ENCODE results near the gene NRP2. TPM values are rescaled to one million over a fixed set of nuclear protein-coding genes. Genes with fewer than 3 reads are reported as not detected.

NRP2 gene
- total RNA-seq, 2 donors from 2014 or later: 2.5 to 2.6 TPM

- no peaks in the 10 kb centered on the region for H3K9me3 Mint-ChIP-seq
- H3K4me1 Mint-ChIP-seq (ENCODE audit: low read depth): peaks cover 19% of the 10 kb centered on the region
- peaks cover 45% of the 10 kb centered on the region for H3K27me3 Mint-ChIP-seq (ENCODE audit: low read depth)
- DNase-seq (peak; percentile 49 to 51), ATAC-seq (replicated peaks in 1 of 2) (no peak)
- no peak overlapping the region for H3K4me3 Mint-ChIP-seq
- H3K27ac Mint-ChIP-seq: no peak overlapping the region
- no peaks in the 10 kb centered on the region for H3K36me3 Mint-ChIP-seq (ENCODE audit: insufficient read depth in 2 of 2)
These were observed 84.6 kb downstream of the NRP2 start for GRCh38 chr2:205766779-205767359.

- H3K4me1 Mint-ChIP-seq (ENCODE audit: low read depth): peaks cover 19% of the 10 kb centered on the region
- no peaks in the 10 kb centered on the region for H3K9me3 Mint-ChIP-seq
- H3K27ac Mint-ChIP-seq: no peak overlapping the region
- DNase-seq (no peak), ATAC-seq (replicated peaks in 1 of 2) (no peak)
- H3K27me3 Mint-ChIP-seq (ENCODE audit: low read depth): peaks cover 38% of the 10 kb centered on the region
- H3K36me3 Mint-ChIP-seq (ENCODE audit: insufficient read depth in 2 of 2): no peaks in the 10 kb centered on the region
- no peak overlapping the region for H3K4me3 Mint-ChIP-seq
These were observed 85.3 kb downstream of the NRP2 start for GRCh38 chr2:205767617-205768016.

GRCh38 chr2:205768341-205768740 lies 86.0 kb downstream of the NRP2 start:
- H3K27ac Mint-ChIP-seq: no peak overlapping the region
- H3K36me3 Mint-ChIP-seq (ENCODE audit: insufficient read depth in 2 of 2): no peaks in the 10 kb centered on the region
- H3K4me1 Mint-ChIP-seq (ENCODE audit: low read depth): peaks cover 19% of the 10 kb centered on the region
- peaks cover 35% of the 10 kb centered on the region for H3K27me3 Mint-ChIP-seq (ENCODE audit: low read depth)
- ATAC-seq (replicated peaks in 1 of 2) (no peak), DNase-seq (no peak)
- no peak overlapping the region for H3K4me3 Mint-ChIP-seq
- H3K9me3 Mint-ChIP-seq: no peaks in the 10 kb centered on the region

GRCh38 chr2:205768815-205769494 lies 86.7 kb downstream of the NRP2 start:
- ATAC-seq (replicated peaks in 1 of 2): no peak
- Mint-ChIP-seq H3K36me3 (ENCODE audit: insufficient read depth in 2 of 2) (no peaks in the 10 kb centered on the region), H3K27me3 (ENCODE audit: low read depth) (peaks cover 40% of the 10 kb centered on the region), H3K4me1 (ENCODE audit: low read depth) (peaks cover 19% of the 10 kb centered on the region), H3K4me3 (no peak overlapping the region), H3K27ac (no peak overlapping the region), H3K9me3 (no peaks in the 10 kb centered on the region)
- DNase-seq: no peak

- no peaks in the 10 kb centered on the region for H3K36me3 Mint-ChIP-seq (ENCODE audit: insufficient read depth in 2 of 2)
- H3K4me1 Mint-ChIP-seq (ENCODE audit: low read depth): peaks cover 19% of the 10 kb centered on the region
- H3K27me3 Mint-ChIP-seq (ENCODE audit: low read depth): peaks cover 45% of the 10 kb centered on the region
- ATAC-seq (replicated peaks in 1 of 2) (peak in 1 of 2 donors; percentile 24), DNase-seq (no peak)
- H3K27ac Mint-ChIP-seq: no peak overlapping the region
- peak overlapping the region; percentile 30 to 45 for H3K4me3 Mint-ChIP-seq
- H3K9me3 Mint-ChIP-seq: no peaks in the 10 kb centered on the region
These were observed 87.2 kb downstream of the NRP2 start for GRCh38 chr2:205769495-205769850.

- no peak for ATAC-seq (replicated peaks in 1 of 2)
- H3K27ac Mint-ChIP-seq: no peak overlapping the region
- DNase-seq: no peak
- no peaks in the 10 kb centered on the region for H3K36me3 Mint-ChIP-seq (ENCODE audit: insufficient read depth in 2 of 2)
- H3K4me1 Mint-ChIP-seq (ENCODE audit: low read depth): peaks cover 19% of the 10 kb centered on the region
- no peaks in the 10 kb centered on the region for H3K9me3 Mint-ChIP-seq
- H3K4me3 Mint-ChIP-seq: no peak overlapping the region
- peaks cover 46% of the 10 kb centered on the region for H3K27me3 Mint-ChIP-seq (ENCODE audit: low read depth)
These were observed 87.6 kb downstream of the NRP2 start for GRCh38 chr2:205769879-205770278.

GRCh38 chr2:205770577-205770976 lies 88.3 kb downstream of the NRP2 start:
- Mint-ChIP-seq H3K27me3 (ENCODE audit: low read depth) (peaks cover 47% of the 10 kb centered on the region), H3K27ac (no peak overlapping the region), H3K4me1 (ENCODE audit: low read depth) (peaks cover 19% of the 10 kb centered on the region), H3K9me3 (no peaks in the 10 kb centered on the region), H3K36me3 (ENCODE audit: insufficient read depth in 2 of 2) (no peaks in the 10 kb centered on the region), H3K4me3 (no peak overlapping the region)
- no peak for ATAC-seq (replicated peaks in 1 of 2)
- DNase-seq: no peak

- Mint-ChIP-seq H3K36me3 (ENCODE audit: insufficient read depth in 2 of 2) (no peaks in the 10 kb centered on the region), H3K27me3 (ENCODE audit: low read depth) (peaks cover 51% of the 10 kb centered on the region), H3K27ac (no peak overlapping the region), H3K4me3 (no peak overlapping the region), H3K9me3 (no peaks in the 10 kb centered on the region), H3K4me1 (ENCODE audit: low read depth) (peaks cover 19% of the 10 kb centered on the region)
- ATAC-seq (replicated peaks in 1 of 2) (no peak), DNase-seq (no peak)
These were observed 88.7 kb downstream of the NRP2 start for GRCh38 chr2:205771031-205771430.

- H3K4me3 Mint-ChIP-seq: no peak overlapping the region
- peaks cover 56% of the 10 kb centered on the region for H3K27me3 Mint-ChIP-seq (ENCODE audit: low read depth)
- no peaks in the 10 kb centered on the region for H3K9me3 Mint-ChIP-seq
- ATAC-seq (replicated peaks in 1 of 2) (no peak), DNase-seq (no peak)
- H3K4me1 Mint-ChIP-seq (ENCODE audit: low read depth): peaks cover 18% of the 10 kb centered on the region
- no peak overlapping the region for H3K27ac Mint-ChIP-seq
- H3K36me3 Mint-ChIP-seq (ENCODE audit: insufficient read depth in 2 of 2): no peaks in the 10 kb centered on the region
These were observed 89.4 kb downstream of the NRP2 start for GRCh38 chr2:205771666-205772065.

GRCh38 chr2:205772983-205773382 lies 90.7 kb downstream of the NRP2 start:
- Mint-ChIP-seq H3K36me3 (ENCODE audit: insufficient read depth in 2 of 2) (no peaks in the 10 kb centered on the region), H3K27ac (no peak overlapping the region), H3K4me3 (no peak overlapping the region), H3K9me3 (no peaks in the 10 kb centered on the region), H3K27me3 (ENCODE audit: low read depth) (peaks cover 57% of the 10 kb centered on the region), H3K4me1 (ENCODE audit: low read depth) (peaks cover 14% of the 10 kb centered on the region)
- no peak for ATAC-seq (replicated peaks in 1 of 2)
- no peak for DNase-seq

- no peaks in the 10 kb centered on the region for H3K9me3 Mint-ChIP-seq
- no peak overlapping the region for H3K4me3 Mint-ChIP-seq
- ATAC-seq (replicated peaks in 1 of 2) (no peak), DNase-seq (no peak)
- no peak overlapping the region for H3K27ac Mint-ChIP-seq
- peaks cover 17% of the 10 kb centered on the region for H3K4me1 Mint-ChIP-seq (ENCODE audit: low read depth)
- H3K27me3 Mint-ChIP-seq (ENCODE audit: low read depth): peaks cover 62% of the 10 kb centered on the region
- H3K36me3 Mint-ChIP-seq (ENCODE audit: insufficient read depth in 2 of 2): no peaks in the 10 kb centered on the region
These were observed 91.7 kb downstream of the NRP2 start for GRCh38 chr2:205773989-205774388.

GRCh38 chr2:205775097-205775877 lies 93.0 kb downstream of the NRP2 start:
- no peak overlapping the region for H3K4me3 Mint-ChIP-seq
- DNase-seq (no peak), ATAC-seq (replicated peaks in 1 of 2) (no peak)
- H3K36me3 Mint-ChIP-seq (ENCODE audit: insufficient read depth in 2 of 2): no peaks in the 10 kb centered on the region
- peaks cover 58% of the 10 kb centered on the region for H3K27me3 Mint-ChIP-seq (ENCODE audit: low read depth)
- no peaks in the 10 kb centered on the region for H3K9me3 Mint-ChIP-seq
- H3K4me1 Mint-ChIP-seq (ENCODE audit: low read depth): peaks cover 6% of the 10 kb centered on the region
- H3K27ac Mint-ChIP-seq: no peak overlapping the region

GRCh38 chr2:205776139-205776538 lies 93.8 kb downstream of the NRP2 start:
- Mint-ChIP-seq H3K9me3 (no peaks in the 10 kb centered on the region), H3K4me1 (ENCODE audit: low read depth) (peaks cover 6% of the 10 kb centered on the region), H3K36me3 (ENCODE audit: insufficient read depth in 2 of 2) (no peaks in the 10 kb centered on the region), H3K27ac (no peak overlapping the region), H3K4me3 (no peak overlapping the region), H3K27me3 (ENCODE audit: low read depth) (peaks cover 49% of the 10 kb centered on the region)
- ATAC-seq (replicated peaks in 1 of 2) (peak; percentile 36 to 66), DNase-seq (peak; percentile 58 to 59)

Measured in activated T-cell treated with anti-CD3 and anti-CD28 coated beads, Interleukin-2, amount 50 U/mL, for 72 hours (primary cell).